HCT116 (cell line): Measurements from ENCODE around the gene RAVER2.

ENCODE experiments used
- TCF7L2 ChIP-seq: IDR thresholded peaks from 2 replicates; pipeline ENCODE4 v1.7.0; 2011; ENCODE audit warnings: borderline replicate concordance, inconsistent platforms; ENCODE audit not compliant: insufficient read depth, insufficient read length; ENCODE audit errors: extremely low read depth
- TF ChIP-seq, protein P1 (sequence below), 3 experiments: fragments of 200-600 bp in 1 of 3; sonication (generic) in 1 of 3; IDR thresholded peaks in 2 of 3; conservative IDR thresholded peaks in 1 of 3; 2 replicates each; pipeline ENCODE4 v1.5.1; 2012 to 2017; ENCODE audit warnings: low read depth in 2 of 3, low read length in 2 of 3, antibody characterized with exemption in 1 of 3, borderline replicate concordance in 1 of 3, control low read depth in 1 of 3, mild to moderate bottlenecking in 1 of 3, mixed read lengths in 1 of 3, mixed run types in 1 of 3, moderate library complexity in 1 of 3; ENCODE audit not compliant: insufficient read depth in 1 of 3
- TF ChIP-seq, protein P2 (sequence below): IDR thresholded peaks from 2 replicates; pipeline ENCODE4 v1.6.1; 2012; ENCODE audit warnings: low read depth

DNA sequence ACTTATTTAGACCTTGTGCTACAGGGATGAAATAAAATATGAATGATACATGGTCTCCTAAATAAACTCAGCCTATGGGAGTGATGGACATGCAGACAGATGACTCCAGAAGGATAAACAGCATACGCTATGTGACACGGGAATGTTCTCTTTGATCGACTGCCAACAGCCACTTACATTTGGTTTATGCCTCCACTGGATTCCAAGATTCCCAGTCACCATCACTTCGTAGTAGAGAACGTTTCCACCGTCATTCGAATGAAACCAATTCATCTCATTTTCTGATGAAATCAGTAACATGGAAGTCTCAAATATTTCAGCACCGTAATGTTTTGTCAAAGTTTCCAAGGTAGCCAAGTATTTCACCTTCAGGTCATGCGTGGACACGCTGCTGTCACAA is 121.8 kb downstream of the RAVER2 start:
- TF ChIP-seq, protein P1, sequence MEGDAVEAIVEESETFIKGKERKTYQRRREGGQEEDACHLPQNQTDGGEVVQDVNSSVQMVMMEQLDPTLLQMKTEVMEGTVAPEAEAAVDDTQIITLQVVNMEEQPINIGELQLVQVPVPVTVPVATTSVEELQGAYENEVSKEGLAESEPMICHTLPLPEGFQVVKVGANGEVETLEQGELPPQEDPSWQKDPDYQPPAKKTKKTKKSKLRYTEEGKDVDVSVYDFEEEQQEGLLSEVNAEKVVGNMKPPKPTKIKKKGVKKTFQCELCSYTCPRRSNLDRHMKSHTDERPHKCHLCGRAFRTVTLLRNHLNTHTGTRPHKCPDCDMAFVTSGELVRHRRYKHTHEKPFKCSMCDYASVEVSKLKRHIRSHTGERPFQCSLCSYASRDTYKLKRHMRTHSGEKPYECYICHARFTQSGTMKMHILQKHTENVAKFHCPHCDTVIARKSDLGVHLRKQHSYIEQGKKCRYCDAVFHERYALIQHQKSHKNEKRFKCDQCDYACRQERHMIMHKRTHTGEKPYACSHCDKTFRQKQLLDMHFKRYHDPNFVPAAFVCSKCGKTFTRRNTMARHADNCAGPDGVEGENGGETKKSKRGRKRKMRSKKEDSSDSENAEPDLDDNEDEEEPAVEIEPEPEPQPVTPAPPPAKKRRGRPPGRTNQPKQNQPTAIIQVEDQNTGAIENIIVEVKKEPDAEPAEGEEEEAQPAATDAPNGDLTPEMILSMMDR (IDR thresholded peaks at IDR 0.05 in 2 of 3, conservative IDR thresholded peaks at IDR 0.05 in 1 of 3; ENCODE audit: borderline replicate concordance in 1 of 3, insufficient read depth in 1 of 3, low read depth in 2 of 3, low read length in 2 of 3), result no peak
- no peak for TF ChIP-seq TCF7L2
- TF ChIP-seq, protein P2, sequence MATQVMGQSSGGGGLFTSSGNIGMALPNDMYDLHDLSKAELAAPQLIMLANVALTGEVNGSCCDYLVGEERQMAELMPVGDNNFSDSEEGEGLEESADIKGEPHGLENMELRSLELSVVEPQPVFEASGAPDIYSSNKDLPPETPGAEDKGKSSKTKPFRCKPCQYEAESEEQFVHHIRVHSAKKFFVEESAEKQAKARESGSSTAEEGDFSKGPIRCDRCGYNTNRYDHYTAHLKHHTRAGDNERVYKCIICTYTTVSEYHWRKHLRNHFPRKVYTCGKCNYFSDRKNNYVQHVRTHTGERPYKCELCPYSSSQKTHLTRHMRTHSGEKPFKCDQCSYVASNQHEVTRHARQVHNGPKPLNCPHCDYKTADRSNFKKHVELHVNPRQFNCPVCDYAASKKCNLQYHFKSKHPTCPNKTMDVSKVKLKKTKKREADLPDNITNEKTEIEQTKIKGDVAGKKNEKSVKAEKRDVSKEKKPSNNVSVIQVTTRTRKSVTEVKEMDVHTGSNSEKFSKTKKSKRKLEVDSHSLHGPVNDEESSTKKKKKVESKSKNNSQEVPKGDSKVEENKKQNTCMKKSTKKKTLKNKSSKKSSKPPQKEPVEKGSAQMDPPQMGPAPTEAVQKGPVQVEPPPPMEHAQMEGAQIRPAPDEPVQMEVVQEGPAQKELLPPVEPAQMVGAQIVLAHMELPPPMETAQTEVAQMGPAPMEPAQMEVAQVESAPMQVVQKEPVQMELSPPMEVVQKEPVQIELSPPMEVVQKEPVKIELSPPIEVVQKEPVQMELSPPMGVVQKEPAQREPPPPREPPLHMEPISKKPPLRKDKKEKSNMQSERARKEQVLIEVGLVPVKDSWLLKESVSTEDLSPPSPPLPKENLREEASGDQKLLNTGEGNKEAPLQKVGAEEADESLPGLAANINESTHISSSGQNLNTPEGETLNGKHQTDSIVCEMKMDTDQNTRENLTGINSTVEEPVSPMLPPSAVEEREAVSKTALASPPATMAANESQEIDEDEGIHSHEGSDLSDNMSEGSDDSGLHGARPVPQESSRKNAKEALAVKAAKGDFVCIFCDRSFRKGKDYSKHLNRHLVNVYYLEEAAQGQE, result no peak
